GM21381 (cell line): ENCODE measurements around the gene ETV4.
"Not testable (repeated sequence)": the region's sequence is repeated elsewhere in the genome, so short reads cannot be mapped to it uniquely, and the experiment has no call there.

ENCODE experiments used
- ATAC-seq: cut with Tn5 transposase; IDR thresholded peaks from one replicate; pipeline ENCODE4 v1.9.1; 2021; ENCODE audit warnings: mild to moderate bottlenecking, moderate library complexity; ENCODE audit not compliant: unreplicated experiment

ETV4 gene

GRCh38 chr17:43517615-43518386 lies 28.3 kb downstream of the ETV4 start:
- ATAC-seq: peak; percentile 58

- ATAC-seq: peak; percentile 49
Measured at GRCh38 chr17:43517161-43517560, 29.0 kb downstream of the ETV4 start.

GRCh38 chr17:43515656-43516055 lies 30.5 kb downstream of the ETV4 start:
- ATAC-seq: no peak

- ATAC-seq: not testable (repeated sequence)
Measured at GRCh38 chr17:43511199-43511598, 34.9 kb downstream of the ETV4 start.

GRCh38 chr17:43509440-43509839 lies 36.7 kb downstream of the ETV4 start:
- not testable (repeated sequence) for ATAC-seq

- no peak for ATAC-seq
Measured at GRCh38 chr17:43490621-43491020, 55.5 kb downstream of the ETV4 start.

GRCh38 chr17:43483674-43484551 lies 62.2 kb downstream of the ETV4 start, which contains the start of gene DHX8:
Gene DHX8, plus strand, starts transcription at chr17:43483975. Its CDS starts 63 bp downstream, at chr17:43484038.
- ATAC-seq: peak; percentile 94

- no peak for ATAC-seq
Measured at GRCh38 chr17:43482103-43483012, 63.8 kb downstream of the ETV4 start.

- ATAC-seq: no peak
Measured at GRCh38 chr17:43479948-43480347, 66.2 kb downstream of the ETV4 start.
